ENCODE measurements around the gene FCHO1.

DNA sequence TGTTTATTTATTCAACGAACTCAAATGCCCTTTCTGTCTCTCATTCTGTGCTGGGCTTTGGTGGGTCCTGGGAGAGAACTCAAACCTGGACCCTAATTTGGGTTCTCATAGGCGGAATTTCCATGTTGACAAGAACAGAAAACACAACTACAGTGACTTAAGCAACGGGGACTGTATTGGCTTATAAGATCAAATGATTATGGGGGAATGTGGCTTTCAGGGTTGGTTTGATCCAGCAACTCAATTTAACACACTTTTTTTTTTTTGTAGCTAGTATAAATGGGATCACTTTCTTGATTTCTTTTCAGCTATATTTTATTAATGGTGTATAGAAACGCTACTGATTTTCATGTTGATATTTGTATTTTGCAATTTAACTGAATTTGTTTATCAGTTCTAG lies 9.9 kb downstream of the FCHO1 start:
- TF ChIP-seq, protein P1, sequence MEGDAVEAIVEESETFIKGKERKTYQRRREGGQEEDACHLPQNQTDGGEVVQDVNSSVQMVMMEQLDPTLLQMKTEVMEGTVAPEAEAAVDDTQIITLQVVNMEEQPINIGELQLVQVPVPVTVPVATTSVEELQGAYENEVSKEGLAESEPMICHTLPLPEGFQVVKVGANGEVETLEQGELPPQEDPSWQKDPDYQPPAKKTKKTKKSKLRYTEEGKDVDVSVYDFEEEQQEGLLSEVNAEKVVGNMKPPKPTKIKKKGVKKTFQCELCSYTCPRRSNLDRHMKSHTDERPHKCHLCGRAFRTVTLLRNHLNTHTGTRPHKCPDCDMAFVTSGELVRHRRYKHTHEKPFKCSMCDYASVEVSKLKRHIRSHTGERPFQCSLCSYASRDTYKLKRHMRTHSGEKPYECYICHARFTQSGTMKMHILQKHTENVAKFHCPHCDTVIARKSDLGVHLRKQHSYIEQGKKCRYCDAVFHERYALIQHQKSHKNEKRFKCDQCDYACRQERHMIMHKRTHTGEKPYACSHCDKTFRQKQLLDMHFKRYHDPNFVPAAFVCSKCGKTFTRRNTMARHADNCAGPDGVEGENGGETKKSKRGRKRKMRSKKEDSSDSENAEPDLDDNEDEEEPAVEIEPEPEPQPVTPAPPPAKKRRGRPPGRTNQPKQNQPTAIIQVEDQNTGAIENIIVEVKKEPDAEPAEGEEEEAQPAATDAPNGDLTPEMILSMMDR (conservative IDR thresholded peaks at IDR 0.05; ENCODE audit: low read length): no peak
- TF ChIP-seq EZH2phosphoT487 (IDR thresholded peaks at IDR 0.05; ENCODE audit: borderline replicate concordance, low read depth, low read length): no peak

Measured in OCI-LY7 (cell line).